NCI-H69 (cell line): Measurements from ENCODE around the gene HSD17B12.

ENCODE experiments used
- DNase-seq: peaks from one replicate; lab custom pipeline; 2025; lab: John Stamatoyannopoulos, UW

The HSD17B12 gene

GRCh38 chr11:43806976-43807375, 126.4 kb downstream of the HSD17B12 start:
- no peak for DNase-seq

- DNase-seq, result no peak
These were observed 130.5 kb downstream of the HSD17B12 start for GRCh38 chr11:43810929-43811596.

GRCh38 chr11:43812471-43812870, 131.9 kb downstream of the HSD17B12 start:
- DNase-seq, result no peak

GRCh38 chr11:43818220-43818619, 137.7 kb downstream of the HSD17B12 start:
- no peak for DNase-seq

GRCh38 chr11:43819926-43820325, 139.4 kb downstream of the HSD17B12 start:
- DNase-seq, result no peak

GRCh38 chr11:43823316-43823715, 142.8 kb downstream of the HSD17B12 start:
- DNase-seq, result no peak

GRCh38 chr11:43823851-43824250, 143.3 kb downstream of the HSD17B12 start:
- DNase-seq, result no peak

GRCh38 chr11:43825217-43825816, 144.8 kb downstream of the HSD17B12 start:
- DNase-seq, result peak; percentile 68

- DNase-seq, result peak; percentile 22
These were observed 150.4 kb downstream of the HSD17B12 start for GRCh38 chr11:43830928-43831440.

- no peak for DNase-seq
These were observed 152.0 kb downstream of the HSD17B12 start for GRCh38 chr11:43832536-43832935.

GRCh38 chr11:43833657-43834073, 153.1 kb downstream of the HSD17B12 start:
- DNase-seq, result peak; percentile 91

GRCh38 chr11:43834286-43834685, 153.7 kb downstream of the HSD17B12 start:
- peak; percentile 63 for DNase-seq

GRCh38 chr11:43835104-43835503, 154.6 kb downstream of the HSD17B12 start:
- peak; percentile 9 for DNase-seq

- DNase-seq, result no peak
These were observed 157.3 kb downstream of the HSD17B12 start for GRCh38 chr11:43837879-43838278.

- no peak for DNase-seq
These were observed 161.5 kb downstream of the HSD17B12 start for GRCh38 chr11:43842021-43842420.

GRCh38 chr11:43845816-43846215, 165.3 kb downstream of the HSD17B12 start:
- no peak for DNase-seq

GRCh38 chr11:43852057-43852636, 171.6 kb downstream of the HSD17B12 start:
- DNase-seq, result peak; percentile 73

GRCh38 chr11:43853781-43854180, 173.2 kb downstream of the HSD17B12 start:
- DNase-seq, result no peak

GRCh38 chr11:43856993-43857392, 176.5 kb downstream of the HSD17B12 start:
- no peak for DNase-seq

GRCh38 chr11:43861141-43861540, 180.6 kb downstream of the HSD17B12 start:
- DNase-seq, result no peak

GRCh38 chr11:43866520-43866919, 186.0 kb downstream of the HSD17B12 start:
- no peak for DNase-seq

- no peak for DNase-seq
These were observed 186.4 kb downstream of the HSD17B12 start for GRCh38 chr11:43866969-43867368.
